Right forelimb (tissue), 1 donor: ENCODE results near the gene OSBPL8.
"Not testable (repeated sequence)": the region's sequence is repeated elsewhere in the genome, so short reads cannot be mapped to it uniquely, and the experiment has no call there.

Experiments
- DNase-seq: peaks from one replicate; pipeline ENCODE4 v3.0.0-alpha.2; 2018

The OSBPL8 gene

GRCh38 chr12:76520348-76520747, 39.2 kb downstream of the OSBPL8 start:
- no peak for DNase-seq

GRCh38 chr12:76519538-76519937, 40.0 kb downstream of the OSBPL8 start:
- DNase-seq, result no peak

- no peak for DNase-seq
Measured at GRCh38 chr12:76518699-76519098, 40.9 kb downstream of the OSBPL8 start.

GRCh38 chr12:76515271-76515670, 44.3 kb downstream of the OSBPL8 start:
- DNase-seq, result no peak

GRCh38 chr12:76511116-76511716, 48.4 kb downstream of the OSBPL8 start:
- DNase-seq, result not testable (repeated sequence)

GRCh38 chr12:76508128-76508980, 51.2 kb downstream of the OSBPL8 start:
- DNase-seq, result no peak

DNA sequence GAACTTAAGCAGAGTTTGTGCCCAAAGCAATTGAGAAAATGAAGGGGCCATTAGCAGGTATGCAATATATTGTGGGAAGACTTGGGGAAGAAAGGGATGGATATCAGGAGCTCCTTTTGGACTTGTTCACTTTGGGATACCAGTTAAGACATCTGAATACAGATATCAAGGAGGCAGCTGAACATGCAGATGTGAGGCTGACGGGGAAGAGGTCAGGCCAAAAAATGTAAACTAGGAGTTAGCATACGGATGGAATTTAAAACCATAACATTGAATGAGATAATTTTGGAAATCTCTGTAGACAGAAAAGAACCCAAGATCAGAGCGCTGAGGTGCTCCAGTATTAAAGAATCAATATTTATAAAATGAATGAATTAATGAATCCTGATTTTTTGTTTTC, 53.4 kb downstream of the OSBPL8 start:
- DNase-seq, result no peak

DNA sequence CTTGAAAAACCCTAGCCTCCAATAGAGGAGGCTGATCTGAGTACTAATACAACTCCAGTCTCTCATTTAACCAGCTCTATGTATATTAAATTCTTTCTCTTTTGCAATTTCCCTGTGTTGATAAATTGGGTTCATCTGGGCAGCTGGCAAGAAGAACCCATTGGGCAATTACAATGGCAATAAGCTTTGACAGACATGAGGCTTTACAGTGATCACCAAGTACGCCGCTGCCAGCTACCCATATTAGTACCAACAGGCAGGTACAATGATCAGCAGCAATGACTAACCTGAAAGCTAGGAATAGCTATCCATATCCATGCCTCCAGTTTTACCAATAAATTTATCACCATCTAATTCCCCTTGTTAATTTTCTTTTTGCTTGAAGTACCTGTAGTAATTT, 54.5 kb downstream of the OSBPL8 start:
- no peak for DNase-seq

DNA sequence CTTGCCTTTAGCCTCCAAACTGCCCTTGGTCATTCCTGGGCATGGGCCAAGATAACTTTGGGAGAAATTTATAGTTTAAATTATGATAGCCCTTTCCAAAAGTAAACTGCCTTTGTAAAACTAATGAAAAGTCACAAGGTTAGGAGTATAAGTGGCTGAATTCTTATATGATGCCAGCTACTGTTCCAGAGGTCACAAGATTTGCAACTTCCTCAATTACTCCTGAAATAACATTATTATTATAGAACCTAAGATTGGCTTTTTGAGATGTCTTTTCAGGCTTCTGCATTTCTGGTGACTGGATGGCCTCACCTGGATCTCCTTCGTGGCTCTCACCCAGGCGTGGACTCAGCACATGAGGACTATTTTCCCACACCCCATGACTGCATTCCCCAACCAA, 55.0 kb downstream of the OSBPL8 start:
- DNase-seq, result no peak

- DNase-seq, result no peak
Measured at GRCh38 chr12:76503957-76504356, 55.6 kb downstream of the OSBPL8 start.

DNA sequence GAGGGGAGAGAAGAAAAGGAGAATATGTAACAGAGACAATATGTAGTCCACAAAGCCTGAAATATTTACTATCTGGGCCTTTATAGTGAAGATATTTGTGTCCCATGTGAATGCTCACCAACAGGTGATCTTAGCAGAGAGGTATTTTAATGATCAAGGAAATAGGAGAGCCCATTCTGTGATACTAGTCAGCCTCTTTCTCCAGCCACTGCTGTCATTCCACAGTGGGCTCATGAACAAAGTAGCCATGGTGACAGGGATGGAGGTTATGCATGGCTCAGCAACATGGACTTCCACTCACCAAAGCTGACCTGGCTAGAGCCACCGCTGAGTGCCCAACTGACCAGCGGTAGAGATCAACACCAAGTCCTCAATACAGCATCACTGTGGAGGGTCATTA, 58.2 kb downstream of the OSBPL8 start:
- DNase-seq, result no peak

GRCh38 chr12:76499136-76499535, 60.4 kb downstream of the OSBPL8 start:
- not testable (repeated sequence) for DNase-seq

GRCh38 chr12:76495556-76495955, 64.0 kb downstream of the OSBPL8 start:
- no peak for DNase-seq

- no peak for DNase-seq
Measured at GRCh38 chr12:76491292-76491691, 68.3 kb downstream of the OSBPL8 start.

DNA sequence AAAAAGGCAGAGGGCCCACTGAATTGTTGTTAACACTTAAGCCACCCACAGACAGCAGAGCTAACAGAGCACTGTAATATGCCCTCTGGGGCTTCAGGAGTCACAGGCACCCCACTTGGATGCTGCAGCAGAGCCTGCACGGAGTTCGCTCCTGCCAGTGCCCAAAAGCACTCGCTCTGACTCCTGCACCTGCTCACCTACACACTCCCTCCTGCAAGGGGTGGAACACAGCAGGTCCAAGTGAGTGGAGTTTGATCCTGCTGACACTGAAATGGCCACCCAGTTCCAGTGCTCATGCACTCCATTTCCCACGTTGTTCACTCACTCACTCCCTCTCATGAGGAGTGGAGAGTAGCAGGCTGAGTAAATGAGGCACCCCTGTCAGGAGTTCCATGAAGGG, 68.8 kb downstream of the OSBPL8 start:
- no peak for DNase-seq

DNA sequence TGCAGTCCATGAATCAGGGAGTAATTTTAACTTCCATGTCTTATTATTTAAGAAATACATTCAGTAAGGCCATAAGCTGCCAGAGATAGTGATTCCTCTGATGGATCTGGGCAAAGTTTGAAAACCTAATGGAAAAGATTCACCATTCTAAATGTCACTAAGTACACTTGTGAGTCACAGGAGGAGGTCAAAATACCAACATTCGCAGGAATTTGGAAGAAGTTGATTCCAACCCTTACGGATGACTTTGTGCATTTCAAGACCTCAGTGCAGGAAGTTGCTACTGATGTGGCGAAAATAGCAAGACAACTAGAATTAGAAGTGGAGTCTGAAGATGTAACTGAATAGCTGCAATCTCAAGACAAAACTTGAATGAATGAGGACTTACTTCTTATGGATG, 69.8 kb downstream of the OSBPL8 start:
- no peak for DNase-seq

GRCh38 chr12:76486011-76486410, 73.6 kb downstream of the OSBPL8 start:
- no peak for DNase-seq

GRCh38 chr12:76480796-76481195, 78.8 kb downstream of the OSBPL8 start:
- no peak for DNase-seq

DNA sequence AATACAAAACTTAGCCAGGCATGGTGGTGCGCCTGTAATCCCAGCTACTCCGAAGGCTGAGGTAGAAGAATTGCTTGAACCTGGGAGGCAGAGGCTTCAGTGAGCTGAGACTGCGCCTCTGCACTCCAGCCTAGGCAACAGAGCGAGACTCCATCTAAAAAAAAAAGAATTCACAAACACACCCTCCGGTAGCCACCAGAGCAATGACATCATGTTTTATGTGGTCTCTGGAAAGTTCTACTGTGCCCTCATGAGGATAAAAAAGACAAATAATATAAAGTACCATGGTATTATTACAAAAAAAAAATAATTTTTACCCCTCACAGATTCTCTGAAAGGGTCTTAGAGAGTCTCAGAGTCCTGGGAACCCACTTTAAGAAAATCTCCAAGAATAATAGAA, 81.5 kb downstream of the OSBPL8 start:
- no peak for DNase-seq

- DNase-seq, result not testable (repeated sequence)
Measured at GRCh38 chr12:76472862-76473261, 86.7 kb downstream of the OSBPL8 start.

DNA sequence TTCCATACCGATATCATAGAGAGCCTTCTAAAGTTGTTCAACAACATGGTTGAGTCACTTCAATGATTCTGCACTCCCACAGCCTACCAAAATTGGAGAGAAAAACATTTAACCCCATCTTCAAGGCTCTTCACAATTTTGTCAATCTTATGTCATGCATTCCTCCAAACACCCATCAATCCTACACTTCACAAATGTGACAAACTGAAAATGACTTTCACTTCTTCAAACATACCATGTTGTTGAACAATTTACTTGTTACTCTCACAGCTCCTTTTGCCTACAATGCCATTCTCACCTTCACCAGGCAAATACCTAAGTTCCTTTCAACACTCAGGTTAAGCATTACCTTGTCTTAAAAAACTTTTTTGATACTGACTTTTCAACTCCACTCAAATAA, 88.0 kb downstream of the OSBPL8 start:
- DNase-seq, result no peak

- DNase-seq, result no peak
Measured at GRCh38 chr12:76470028-76470939, 89.3 kb downstream of the OSBPL8 start.

- no peak for DNase-seq
Measured at GRCh38 chr12:76464631-76465166, 94.9 kb downstream of the OSBPL8 start.
